K562 (cell line): ENCODE data around the gene USP7. TPM values are rescaled to one million over a fixed set of nuclear protein-coding genes. Genes with fewer than 3 reads are reported as not detected.
A peak's percentile ranks its signal among the peaks of the same experiment; 100 is the strongest.

ENCODE experiments used
- ATAC-seq: fragments of 200-7000 bp; cut with Tn5 transposase; 3 replicates; pipeline ENCODE4 v1.9.1; 2020; ENCODE audit warnings: moderate library complexity
- BruUV-seq: library from RNA; stranded (reverse); fragments of 400-500 nt; replicated peaks from 2 replicates; lab custom pipeline; 2021; lab: Mats Ljungman, UMichigan
- CTCF ChIA-PET: fragments of 300-600 bp; formaldehyde crosslinking; extraction: SDS; loops from one replicate; lab custom pipeline; 2021; ENCODE audit warnings: low intra/inter-chr PET ratio; lab: Yijun Ruan, JAX
- POLR2A ChIA-PET: fragments of 300-600, 350-650 bp; sonication (Branson Sonifier 250); formaldehyde crosslinking; extraction: SDS; loops from one replicate; lab custom pipeline; 2021; ENCODE audit warnings: antibody characterized with exemption, inconsistent platforms; lab: Yijun Ruan, JAX
- DNase-seq, 4 experiments: peaks; one replicate each; pipeline versions ENCODE4 v3.0.0 to v3.0.0-alpha.2; 2011 to 2018; ENCODE audit warnings: low spot score in 3 of 4, mixed read lengths in 3 of 4; ENCODE audit errors: extremely low read depth in 1 of 4
- FAIRE-seq: peaks from 2 replicates; lab custom pipeline; 2011; peaks lifted over from hg19 to GRCh38; lab: Jason Lieb, UNC
- H2AFZ ChIP-seq: 2 replicates; pipeline ENCODE4 v1.6.0; 2011; ENCODE audit warnings: low read depth, low read length, control low read depth, inconsistent platforms
- H3K27ac ChIP-seq: fragments of 200-600 bp; 3 replicates; pipeline ENCODE4 v1.8.0; 2011; ENCODE audit warnings: low read depth, mild to moderate bottlenecking, control low read depth, inconsistent platforms, low read length, moderate library complexity, mixed read lengths; ENCODE audit errors: extremely low read depth
- H3K27me3 ChIP-seq, 2 experiments: fragments of 300-600 bp in 1 of 2; 2 replicates in 1 of 2; 3 replicates in 1 of 2; pipeline versions ENCODE4 v1.6.0 to v1.8.0; 2011; ENCODE audit warnings: inconsistent platforms in 2 of 2, low read length in 2 of 2, mild to moderate bottlenecking in 1 of 2, mixed read lengths in 1 of 2, moderate library complexity in 1 of 2; ENCODE audit not compliant: control insufficient read depth in 2 of 2, insufficient read depth in 2 of 2
- H3K36me3 ChIP-seq: fragments of 300-600 bp; 3 replicates; pipeline ENCODE4 v1.8.0; 2011; ENCODE audit warnings: mild to moderate bottlenecking, low read length, inconsistent platforms; ENCODE audit not compliant: control insufficient read depth, insufficient read depth
- H3K4me1 ChIP-seq, 2 experiments: fragments of 200-600 bp in 1 of 2; replicated peaks in 1 of 2; 2 replicates in 1 of 2; 3 replicates in 1 of 2; pipeline versions ENCODE4 v1.5.1 to v1.8.0; 2011; ENCODE audit warnings: inconsistent platforms in 2 of 2, low read length in 2 of 2, mild to moderate bottlenecking in 1 of 2, mixed read lengths in 1 of 2, moderate library complexity in 1 of 2; ENCODE audit not compliant: control insufficient read depth in 2 of 2, insufficient read depth in 2 of 2
- H3K4me2 ChIP-seq: 2 replicates; pipeline ENCODE4 v1.6.1; 2011; ENCODE audit warnings: low read length, control low read depth, inconsistent platforms, mixed read lengths; ENCODE audit not compliant: insufficient read depth
- H3K4me3 ChIP-seq: fragments of 200-600 bp; sonication (generic), shearing (Covaris generic); 2 replicates; pipeline ENCODE4 v1.5.1; 2016; ENCODE audit warnings: control low read depth, inconsistent platforms
- H3K79me2 ChIP-seq: fragments of 200-600 bp; 3 replicates; pipeline ENCODE4 v1.8.0; 2011; ENCODE audit warnings: low read length, inconsistent platforms; ENCODE audit not compliant: control insufficient read depth, insufficient read depth
- H3K9ac ChIP-seq, 2 experiments: 2 replicates each; pipeline versions ENCODE4 v1.6.0 to v1.6.1; 2011; ENCODE audit warnings: low read depth in 2 of 2, low read length in 2 of 2, control low read depth in 1 of 2, inconsistent platforms in 1 of 2, mild to moderate bottlenecking in 1 of 2, mixed read lengths in 1 of 2; ENCODE audit not compliant: insufficient read depth in 1 of 2
- H3K9me1 ChIP-seq: one replicate; pipeline ENCODE4 v1.6.0; 2011; ENCODE audit warnings: inconsistent platforms, mild to moderate bottlenecking, low read length, moderate library complexity; ENCODE audit not compliant: control insufficient read depth, insufficient read depth
- H3K9me3 ChIP-seq: replicated peaks from 2 replicates; pipeline ENCODE4 v1.5.1; 2011; ENCODE audit warnings: low read depth, low read length, inconsistent platforms; ENCODE audit not compliant: control insufficient read depth, insufficient read depth
- H4K20me1 ChIP-seq: replicated peaks from 2 replicates; pipeline ENCODE4 v1.6.1; 2011; ENCODE audit warnings: low read length, inconsistent platforms, mixed read lengths; ENCODE audit not compliant: control insufficient read depth, insufficient read depth
- CTCF ChIP-seq, 3 experiments: IDR thresholded peaks in 2 of 3; conservative IDR thresholded peaks in 1 of 3; 2 replicates each; pipeline ENCODE4 v1.5.1; 2011 to 2012; ENCODE audit warnings: low read length in 3 of 3, mild to moderate bottlenecking in 3 of 3, control low read depth in 2 of 3, improper control_type of control experiment in 1 of 3, inconsistent platforms in 1 of 3, low read depth in 1 of 3, mixed read lengths in 1 of 3, moderate library complexity in 1 of 3; ENCODE audit not compliant: insufficient read depth in 2 of 3
- HMGN3 ChIP-seq: IDR thresholded peaks from 2 replicates; pipeline ENCODE4 v1.6.1; 2011; ENCODE audit warnings: borderline replicate concordance, low read depth, mild to moderate bottlenecking, mixed read lengths, low read length; ENCODE audit not compliant: insufficient read length; ENCODE audit errors: extremely low read depth
- KLF6 ChIP-seq: fragments of 250-450 bp; sonication (Bioruptor Pico); IDR thresholded peaks from 2 replicates; pipeline ENCODE4 v1.4.0; 2020; ENCODE audit warnings: mild to moderate bottlenecking, moderate library complexity, borderline replicate concordance
- LARP7 ChIP-seq: fragments of 450-650 bp; IDR thresholded peaks from 2 replicates; pipeline ENCODE4 v1.6.1; 2016
- RBFOX2 ChIP-seq: fragments of 200-400 bp; formaldehyde crosslinking; IDR thresholded peaks from 2 replicates; pipeline ENCODE4 v1.6.1; 2017; ENCODE audit warnings: low read depth, mild to moderate bottlenecking, low read length, moderate library complexity
- SRSF1 ChIP-seq: fragments of 200-400 bp; formaldehyde crosslinking; IDR thresholded peaks from 2 replicates; pipeline ENCODE4 v1.6.1; 2017; ENCODE audit warnings: mild to moderate bottlenecking, low read depth, low read length, moderate library complexity
- ZNF134 ChIP-seq: fragments of 250-450 bp; sonication (Bioruptor Pico); conservative IDR thresholded peaks from 2 replicates; pipeline ENCODE4 v1.4.0; 2020
- ZNF212 ChIP-seq: fragments of 450-650 bp; formaldehyde crosslinking; IDR thresholded peaks from 2 replicates; pipeline ENCODE4 v1.4.0; 2020; ENCODE audit warnings: mild to moderate bottlenecking
- ZNF830 ChIP-seq: fragments of 250-450 bp; sonication (Bioruptor Pico); IDR thresholded peaks from 2 replicates; pipeline ENCODE4 v1.5.0; 2021; ENCODE audit warnings: mild to moderate bottlenecking
- WGBS: fragments of 100-300 bp; shearing (Covaris generic); methylation state at CpG from one replicate; pipeline ENCODE4 v1.1.6; 2016; ENCODE audit warnings: low coverage, mixed read lengths; ENCODE audit not compliant: insufficient coverage; ENCODE audit errors: missing lambda C conversion rate; 5-methylcytosine and 5-hydroxymethylcytosine counted together
- in situ Hi-C: fragments of 300-500 bp; cut with MboI; formaldehyde crosslinking; loops from 4 replicates; pipeline ENCODE4 v1.15.0; 2018; ENCODE audit warnings: inconsistent platforms, mixed read lengths
- intact Hi-C: fragments of 100-400 bp; cut with micrococcal nuclease; formaldehyde crosslinking; loops from 2 replicates; pipeline ENCODE4 v1.14.2; 2022
- polyA plus RNA-seq, 8 experiments: library from polyadenylated mRNA; depleted of rRNA in 4 of 8; stranded (reverse) in 5 of 8; unstranded in 3 of 8; fragments of >200 nt; fragmentation: Nextera tagmentation in 2 of 8; fragmentation: Illumina TruSeq in 1 of 8; extraction: Ambion mirVana in 2 of 8; extraction: Trizol in 1 of 8; gene quantifications; 2 replicates each; pipeline versions ENCODE4 v1.2.1 to v1.2.3, GENCODE V29; 2011 to 2014; ENCODE audit warnings: inconsistent platforms in 1 of 8, missing spikeins in 1 of 8
- total RNA-seq, 7 experiments: library from RNA; depleted of rRNA in 6 of 7; stranded (reverse); fragments of >200 nt in 6 of 7; fragmentation: Illumina TruSeq in 2 of 7; extraction: Trizol in 2 of 7; gene quantifications; 2 replicates each; pipeline versions ENCODE4 v1.2.1 to v1.2.3, GENCODE V29; 2011 to 2021; ENCODE audit warnings: low replicate concordance in 1 of 7

USP7 gene
- total and polyA plus RNA-seq, 9 of the 15 experiments (the other 6 are each of a cell fraction or from before 2014, with no cell fraction given): 17.1 to 145 (median 57.9) TPM

DNA sequence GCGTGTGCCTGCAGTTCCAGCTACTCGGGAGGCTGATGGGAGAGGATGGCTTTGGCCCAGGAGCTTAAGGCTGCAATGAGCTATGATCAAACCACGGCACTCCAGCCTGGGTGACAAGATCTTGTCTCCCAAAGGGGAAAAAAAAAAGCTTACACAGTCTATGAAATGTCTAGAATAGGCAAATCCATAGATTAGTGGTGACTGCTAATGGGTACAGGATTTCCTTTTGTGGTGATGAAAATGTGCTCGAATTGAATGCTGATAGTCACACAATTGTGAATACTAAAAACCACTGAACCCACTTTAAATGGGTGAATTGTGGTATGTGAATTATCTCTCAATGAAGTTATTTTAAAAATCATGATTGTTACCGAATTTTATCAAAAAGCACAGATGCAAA lies 14.9 kb downstream of the USP7 start:
- peaks cover 27% of the 10 kb centered on the region for H3K9me1 ChIP-seq
- H3K4me1 ChIP-seq: peaks cover 16 to 30% of the 10 kb centered on the region in 2 experiments
- ATAC-seq (no peak), DNase-seq (no peak), FAIRE-seq (no peak)
- ChIA-PET CTCF (no interaction called here), POLR2A (interaction anchor here (0.6 to 5.6 kb wide), 6 partner anchors 9 to 61 kb away, joined by 3 to 60 read pairs (median 6); partner anchors contain the start of gene USP7)
- TF ChIP-seq CTCF (IDR thresholded peaks at IDR 0.05 in 2 of 3, conservative IDR thresholded peaks at IDR 0.05 in 1 of 3; ENCODE audit: insufficient read depth in 2 of 3, low read depth in 1 of 3, low read length in 3 of 3): no peak
- no peaks in the 10 kb centered on the region; the same call in 2 of the 3 replicates for H3K36me3 ChIP-seq
- no peak overlapping the region for H3K9ac ChIP-seq
- WGBS: 49% methylated on average over 5 of the region's 5 CpGs
- H3K27ac ChIP-seq: no peak overlapping the region
- H3K9me3 ChIP-seq: no peaks in the 10 kb centered on the region
- H3K79me2 ChIP-seq: peaks cover 96% of the 10 kb centered on the region
- H3K4me3 ChIP-seq: no peak overlapping the region
- no TSS peak for BruUV-seq
- H4K20me1 ChIP-seq: peaks cover 88% of the 10 kb centered on the region
- H2AFZ ChIP-seq: no peak overlapping the region
- intact Hi-C loops (no loop called here), in situ Hi-C loops (no loop called here)
- no peak overlapping the region for H3K4me2 ChIP-seq
- H3K27me3 ChIP-seq: no peaks in the 10 kb centered on the region

- 77% methylated on average over 6 of the region's 6 CpGs for WGBS
- ChIA-PET CTCF (no interaction called here), POLR2A (interaction anchor here (0.5 to 5.6 kb wide), 10 partner anchors 8 to 216 kb away, joined by 3 to 60 read pairs (median 3); partner anchors contain the start of gene USP7)
- Histone ChIP-seq H3K9me3 (no peaks in the 10 kb centered on the region), H3K4me2 (no peak overlapping the region), H3K27ac (no peak overlapping the region), H3K9me1 (peaks cover 27% of the 10 kb centered on the region), H3K79me2 (peaks cover 100% of the 10 kb centered on the region), H3K4me3 (no peak overlapping the region), H3K27me3 (no peaks in the 10 kb centered on the region), H3K9ac (peak overlapping the region in 1 of 2 experiments; percentile 73; a peak in 1 of 4 replicates), H3K4me1 (peaks cover 12 to 34% of the 10 kb centered on the region in 2 experiments), H4K20me1 (peaks cover 89% of the 10 kb centered on the region), H3K36me3 (no peaks in the 10 kb centered on the region; the same call in 2 of the 3 replicates), H2AFZ (no peak overlapping the region)
- no peak for DNase-seq
- in situ Hi-C loops (no loop called here), intact Hi-C loops (no loop called here)
- BruUV-seq: no TSS peak
- FAIRE-seq: no peak
- no peak for ATAC-seq
- TF ChIP-seq RBFOX2: no peak
- no peak for TF ChIP-seq ZNF134 (CRISPR knock-in tag)
- TF ChIP-seq HMGN3: no peak
- TF ChIP-seq LARP7: no peak
- TF ChIP-seq ZNF830 (CRISPR knock-in tag): no peak
- TF ChIP-seq KLF6: no peak
- no peak for TF ChIP-seq SRSF1
- TF ChIP-seq ZNF212 (CRISPR knock-in tag): no peak
These were observed 15.6 kb downstream of the USP7 start for GRCh38 chr16:8948069-8948593.
